Bronchus fibroblast of lung (primary cell): ENCODE results near the gene KNL1. TPM values are rescaled to one million over a fixed set of nuclear protein-coding genes. Genes with fewer than 3 reads are reported as not detected.

Experiments used
- total RNA-seq: library from RNA; depleted of rRNA; stranded (reverse); fragments of >200 nt; gene quantifications from 2 replicates; pipeline ENCODE4 v1.2.3, GENCODE V29; 2015

Gene KNL1
- 15.5 and 21.4 TPM in 2 replicates for total RNA-seq

GRCh38 chr15:40593588-40594428 lies at the start of gene KNL1:
Gene KNL1 (plus strand): TSS chr15:40594249. CDS start chr15:40602932, 8,683 bp downstream.

GRCh38 chr15:40564591-40565332 lies 29.3 kb upstream of the KNL1 start, which contains the start of gene CCDC32:
Gene CCDC32 (minus strand): TSS chr15:40565042. CDS start chr15:40563015, 2,027 bp downstream.

GRCh38 chr15:40569129-40569953 lies 24.7 kb upstream of the KNL1 start, which contains the start of gene RPUSD2:
Gene RPUSD2 (plus strand): TSS chr15:40569299. CDS start chr15:40569338, 39 bp downstream.

GRCh38 chr15:40694688-40695468 lies 100.8 kb downstream of the KNL1 start, which contains the start of gene RAD51:
Gene RAD51 (plus strand): TSS chr15:40695174. CDS start chr15:40698759, 3,585 bp downstream.

Other genes starting within 250 kb of the KNL1 start
- gene PHGR1, start 243.2 kb upstream of the KNL1 start, total RNA-seq = not detected in 2 replicates
- 0.17 and 0.30 TPM in 2 replicates for gene DISP2, start 236.0 kb upstream of the KNL1 start, total RNA-seq
- gene KNSTRN, start 211.5 kb upstream of the KNL1 start, total RNA-seq = 77.2 and 82.8 TPM in 2 replicates
- gene IVD, start 188.5 kb upstream of the KNL1 start, total RNA-seq = 37.0 and 42.4 TPM in 2 replicates
- gene BAHD1, start 153.3 kb upstream of the KNL1 start, total RNA-seq = 7.1 and 8.0 TPM in 2 replicates
- gene CHST14, start 123.3 kb upstream of the KNL1 start, total RNA-seq = 17.1 and 19.0 TPM in 2 replicates
- 18.1 and 20.5 TPM in 2 replicates for gene CCDC32, start 29.2 kb upstream of the KNL1 start, total RNA-seq
- gene RPUSD2, start 24.9 kb upstream of the KNL1 start, total RNA-seq = 10.9 and 13.2 TPM in 2 replicates
- 12.9 and 14.1 TPM in 2 replicates for gene RAD51, start 100.9 kb downstream of the KNL1 start, total RNA-seq
- 11.4 and 16.8 TPM in 2 replicates for gene RMDN3, start 161.0 kb downstream of the KNL1 start, total RNA-seq
- gene GCHFR, start 169.8 kb downstream of the KNL1 start, total RNA-seq = 4.2 and 4.8 TPM in 2 replicates
- gene C15orf62, start 175.7 kb downstream of the KNL1 start, total RNA-seq = not detected in 2 replicates
- gene ZFYVE19, start 212.8 kb downstream of the KNL1 start, total RNA-seq = 20.1 and 32.3 TPM in 2 replicates
- gene DNAJC17, start 213.2 kb downstream of the KNL1 start, total RNA-seq = 33.9 and 60.5 TPM in 2 replicates
- gene PPP1R14D, start 234.5 kb downstream of the KNL1 start, total RNA-seq = not detected in 2 replicates
- 2.5 and 4.3 TPM in 2 replicates for gene SPINT1, start 249.8 kb downstream of the KNL1 start, total RNA-seq